Endothelial cell of umbilical vein (primary cell): ENCODE measurements around the gene CCNDBP1. TPM values are rescaled to one million over a fixed set of nuclear protein-coding genes. Genes with fewer than 3 reads are reported as not detected.

ENCODE experiments used
- BruUV-seq: library from RNA; stranded (reverse); fragments of 400-500 nt; replicated peaks from 2 replicates; lab custom pipeline; 2021; lab: Mats Ljungman, UMichigan
- CTCF ChIA-PET: fragments of 300-600, 350-600 bp; sonication (Branson Sonifier 250); formaldehyde crosslinking; loops from one replicate; lab custom pipeline; 2021; ENCODE audit warnings: antibody characterized with exemption, inconsistent platforms; lab: Charles Lee
- POLR2A ChIA-PET: fragments of 300-600, 350-600 bp; sonication (Branson Sonifier 250); formaldehyde crosslinking; loops from one replicate; lab custom pipeline; 2021; ENCODE audit warnings: antibody characterized with exemption, inconsistent platforms; lab: Charles Lee
- DNase-seq: peaks from one replicate; pipeline ENCODE4 v3.0.0-alpha.2; 2011; ENCODE audit warnings: low read depth, low spot score
- FAIRE-seq: peaks from 2 replicates; lab custom pipeline; 2011; peaks lifted over from hg19 to GRCh38; lab: Jason Lieb, UNC
- H2AFZ ChIP-seq: 2 replicates; pipeline ENCODE4 v1.6.0; 2012; ENCODE audit warnings: low read depth, low read length, control low read depth, inconsistent platforms
- H3K27ac ChIP-seq: 2 replicates; pipeline ENCODE4 v1.5.1; 2011; ENCODE audit warnings: low read depth, mild to moderate bottlenecking, control low read depth, low read length, moderate library complexity; ENCODE audit not compliant: insufficient read depth
- H3K27me3 ChIP-seq, 2 experiments: 2 replicates each; pipeline versions ENCODE4 v1.6.0 to v1.6.1; 2011; ENCODE audit warnings: low read length in 2 of 2, mixed read lengths in 1 of 2; ENCODE audit not compliant: control insufficient read depth in 2 of 2, insufficient read depth in 2 of 2
- H3K36me3 ChIP-seq, 2 experiments: 2 replicates in 1 of 2; 3 replicates in 1 of 2; pipeline ENCODE4 v1.5.1; 2011; ENCODE audit warnings: low read length in 2 of 2, mild to moderate bottlenecking in 1 of 2, moderate library complexity in 1 of 2; ENCODE audit not compliant: control insufficient read depth in 2 of 2, insufficient read depth in 2 of 2; ENCODE audit errors: extremely low read depth in 1 of 2
- H3K4me1 ChIP-seq: 3 replicates; pipeline ENCODE4 v1.5.1; 2011; ENCODE audit warnings: mild to moderate bottlenecking, low read length; ENCODE audit not compliant: control insufficient read depth, insufficient read depth; ENCODE audit errors: extremely low read depth
- H3K4me2 ChIP-seq: 2 replicates; pipeline ENCODE4 v1.6.1; 2011; ENCODE audit warnings: low read length, control low read depth, mixed read lengths; ENCODE audit not compliant: insufficient read depth
- H3K4me3 ChIP-seq, 3 experiments: fragments of 200-600 bp in 1 of 3; sonication (generic), shearing (Covaris generic) in 1 of 3; replicated peaks in 1 of 3; 2 replicates each; pipeline ENCODE4 v1.5.1; 2011 to 2016; ENCODE audit warnings: control low read depth in 3 of 3, low read length in 3 of 3, mild to moderate bottlenecking in 2 of 3, inconsistent platforms in 1 of 3, low read depth in 1 of 3, moderate library complexity in 1 of 3; ENCODE audit not compliant: insufficient read depth in 1 of 3
- H3K79me2 ChIP-seq: 2 replicates; pipeline ENCODE4 v1.6.0; 2012; ENCODE audit warnings: low read length, inconsistent platforms; ENCODE audit not compliant: control insufficient read depth, insufficient read depth
- H3K9ac ChIP-seq: replicated peaks from 2 replicates; pipeline ENCODE3; 2011; ENCODE audit warnings: low read length, control low read depth; ENCODE audit not compliant: insufficient read depth; ENCODE audit errors: extremely low read depth
- H3K9me1 ChIP-seq: replicated peaks from 3 replicates; pipeline ENCODE4 v1.6.0; 2011; ENCODE audit warnings: mild to moderate bottlenecking, low read length; ENCODE audit not compliant: control insufficient read depth, insufficient read depth; ENCODE audit errors: extremely low read depth
- H3K9me3 ChIP-seq: replicated peaks from 2 replicates; pipeline ENCODE4 v1.5.1; 2012; ENCODE audit warnings: low read length, inconsistent platforms; ENCODE audit not compliant: control insufficient read depth, insufficient read depth
- H4K20me1 ChIP-seq: replicated peaks from 2 replicates; pipeline ENCODE3; 2011; ENCODE audit warnings: mild to moderate bottlenecking, low read length; ENCODE audit not compliant: control insufficient read depth, insufficient read depth; ENCODE audit errors: extremely low read depth
- EZH2 ChIP-seq: IDR thresholded peaks from 2 replicates; pipeline ENCODE4 v1.6.1; 2012; ENCODE audit warnings: borderline replicate concordance, low read depth, mild to moderate bottlenecking, moderate library complexity, low read length, inconsistent platforms; ENCODE audit not compliant: severe bottlenecking
- FOS ChIP-seq: IDR thresholded peaks from 2 replicates; pipeline ENCODE4 v1.6.1; 2011; ENCODE audit warnings: mild to moderate bottlenecking, low read length, moderate library complexity, borderline replicate concordance; ENCODE audit not compliant: insufficient read depth
- GATA2 ChIP-seq: IDR thresholded peaks from 2 replicates; pipeline ENCODE4 v1.7.0; 2011; ENCODE audit warnings: low read depth, mild to moderate bottlenecking, moderate library complexity, mixed read lengths, low read length; ENCODE audit not compliant: insufficient read length, insufficient read depth
- JUN ChIP-seq: IDR thresholded peaks from 2 replicates; pipeline ENCODE4 v1.6.1; 2011; ENCODE audit warnings: borderline replicate concordance, low read depth; ENCODE audit not compliant: insufficient read length, insufficient read depth
- MYC ChIP-seq: IDR thresholded peaks from one replicate; pipeline ENCODE4 v1.6.1; 2011; ENCODE audit warnings: mild to moderate bottlenecking, low read depth, low read length
- POLR2A ChIP-seq: IDR thresholded peaks from 2 replicates; pipeline ENCODE4 v1.6.1; 2012; ENCODE audit warnings: low read depth, mild to moderate bottlenecking, control low read depth, low read length
- POLR2AphosphoS5 ChIP-seq: IDR thresholded peaks from 2 replicates; pipeline ENCODE4 v1.6.1; 2012; ENCODE audit warnings: low read depth, mild to moderate bottlenecking, control low read depth, low read length, moderate library complexity; ENCODE audit not compliant: insufficient read depth
- dilution Hi-C: fragments of 300-500 bp; cut with MboI; formaldehyde crosslinking; loops from one replicate; pipeline ENCODE4 v1.15.0; 2019; ENCODE audit warnings: low sequenced_read_pairs; ENCODE audit not compliant: extremely low pct_ligation_motif_present
- intact Hi-C: fragments of 100-400 bp; cut with micrococcal nuclease; formaldehyde crosslinking; loops from one replicate; pipeline ENCODE4 v1.10.0; 2022
- polyA plus RNA-seq, 4 experiments: library from polyadenylated mRNA; depleted of rRNA in 3 of 4; stranded (reverse) in 3 of 4; unstranded in 1 of 4; fragments of >200 nt; gene quantifications; 2 replicates each; pipeline versions ENCODE4 v1.2.1 to v1.2.3, GENCODE V29; 2011 to 2012; ENCODE audit warnings: missing spikeins in 1 of 4
- total RNA-seq: library from RNA; stranded (reverse); gene quantifications from 2 replicates; pipeline ENCODE4 v1.2.3, GENCODE V29; 2021
- TF ChIP-seq, protein P1 (sequence below): IDR thresholded peaks from 2 replicates; pipeline ENCODE4 v1.6.1; 2011; ENCODE audit not compliant: insufficient read depth, insufficient read length
- TF ChIP-seq, protein P2 (sequence below), 2 donors: IDR thresholded peaks; 1 replicate in 1 of 2; 2 replicates in 1 of 2; pipeline ENCODE4 v1.5.1; 2011; ENCODE audit warnings: low read length in 2 of 2, mild to moderate bottlenecking in 2 of 2, moderate library complexity in 2 of 2, control low read depth in 1 of 2, inconsistent platforms in 1 of 2, low read depth in 1 of 2; ENCODE audit not compliant: insufficient read depth in 1 of 2; ENCODE audit errors: extremely low read depth in 1 of 2

Gene CCNDBP1
- total and polyA plus RNA-seq, 2 donors (not counting 3 experiments of a cell fraction or from before 2014, with no cell fraction given) = 39.9 to 54.9 TPM

GRCh38 chr15:43206054-43206453, 20.9 kb downstream of the CCNDBP1 start:
- POLR2A ChIA-PET = no interaction called here
- Histone ChIP-seq H3K4me1 (no peaks in the 10 kb centered on the region), H3K36me3 (no peaks in the 10 kb centered on the region), H3K9me3 (no peaks in the 10 kb centered on the region), H3K9me1 (no peaks in the 10 kb centered on the region), H3K79me2 (no peaks in the 10 kb centered on the region), H3K27ac (no peak overlapping the region), H3K4me3 (no peak overlapping the region), H3K9ac (no peak overlapping the region), H2AFZ (no peak overlapping the region), H3K4me2 (no peak overlapping the region), H4K20me1 (no peaks in the 10 kb centered on the region), H3K27me3 (peaks cover 9 to 23% of the 10 kb centered on the region in 2 experiments)
- TF ChIP-seq EZH2 = no peak
- TF ChIP-seq MYC = no peak
- TF ChIP-seq POLR2AphosphoS5 = no peak
- TF ChIP-seq, protein P1, sequence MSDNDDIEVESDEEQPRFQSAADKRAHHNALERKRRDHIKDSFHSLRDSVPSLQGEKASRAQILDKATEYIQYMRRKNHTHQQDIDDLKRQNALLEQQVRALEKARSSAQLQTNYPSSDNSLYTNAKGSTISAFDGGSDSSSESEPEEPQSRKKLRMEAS = no peak
- no peak for TF ChIP-seq JUN
- TF ChIP-seq, protein P2, sequence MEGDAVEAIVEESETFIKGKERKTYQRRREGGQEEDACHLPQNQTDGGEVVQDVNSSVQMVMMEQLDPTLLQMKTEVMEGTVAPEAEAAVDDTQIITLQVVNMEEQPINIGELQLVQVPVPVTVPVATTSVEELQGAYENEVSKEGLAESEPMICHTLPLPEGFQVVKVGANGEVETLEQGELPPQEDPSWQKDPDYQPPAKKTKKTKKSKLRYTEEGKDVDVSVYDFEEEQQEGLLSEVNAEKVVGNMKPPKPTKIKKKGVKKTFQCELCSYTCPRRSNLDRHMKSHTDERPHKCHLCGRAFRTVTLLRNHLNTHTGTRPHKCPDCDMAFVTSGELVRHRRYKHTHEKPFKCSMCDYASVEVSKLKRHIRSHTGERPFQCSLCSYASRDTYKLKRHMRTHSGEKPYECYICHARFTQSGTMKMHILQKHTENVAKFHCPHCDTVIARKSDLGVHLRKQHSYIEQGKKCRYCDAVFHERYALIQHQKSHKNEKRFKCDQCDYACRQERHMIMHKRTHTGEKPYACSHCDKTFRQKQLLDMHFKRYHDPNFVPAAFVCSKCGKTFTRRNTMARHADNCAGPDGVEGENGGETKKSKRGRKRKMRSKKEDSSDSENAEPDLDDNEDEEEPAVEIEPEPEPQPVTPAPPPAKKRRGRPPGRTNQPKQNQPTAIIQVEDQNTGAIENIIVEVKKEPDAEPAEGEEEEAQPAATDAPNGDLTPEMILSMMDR (IDR thresholded peaks at IDR 0.05; ENCODE audit: extremely low read depth in 1 of 2, insufficient read depth in 1 of 2, low read depth in 1 of 2, low read length in 2 of 2) = no peak
- TF ChIP-seq FOS = no peak
- TF ChIP-seq POLR2A = no peak
- TF ChIP-seq GATA2 = no peak
- intact Hi-C loops (loop anchor here (10.0 kb wide), 1 partner anchor 501 kb away; no protein-coding TSS in a partner anchor), dilution Hi-C loops (no loop called here)
- BruUV-seq = no TSS peak
- DNase-seq (no peak), FAIRE-seq (no peak)
- CTCF ChIA-PET = interaction anchor here (1.6 to 5.3 kb wide), 2 partner anchors 16 to 81 kb away, joined by 5 to 48 read pairs; no protein-coding TSS in a partner anchor
